Gastroesophageal sphincter (tissue), 4 donors: ENCODE data around the gene PDE11A. TPM values are rescaled to one million over a fixed set of nuclear protein-coding genes. Genes with fewer than 3 reads are reported as not detected.

Experiments
- ATAC-seq: fragments of 150-250 bp; one replicate; pipeline ENCODE4 v1.9.1; 2016; ENCODE audit warnings: mild to moderate bottlenecking, moderate library complexity
- H3K27ac ChIP-seq, 4 donors: fragments of 200-600 bp; sonication (generic) in 3 of 4; 1 replicate in 3 of 4; 2 replicates in 1 of 4; pipeline ENCODE4 v1.5.1; 2016 to 2019
- H3K27me3 ChIP-seq: fragments of 200-600 bp; sonication (generic); one replicate; pipeline ENCODE4 v1.5.1; 2019
- H3K36me3 ChIP-seq, 2 donors: fragments of 200-600 bp; sonication (generic); one replicate each; pipeline ENCODE4 v1.5.1; 2019; ENCODE audit warnings: control low read depth in 1 of 2
- H3K4me1 ChIP-seq, 3 donors: fragments of 200-600 bp; sonication (generic); 1 replicate in 2 of 3; 2 replicates in 1 of 3; pipeline ENCODE4 v1.5.1; 2016 to 2019; ENCODE audit warnings: control low read depth in 2 of 3
- H3K4me3 ChIP-seq, 2 donors: fragments of 200-600 bp; sonication (generic); one replicate each; pipeline ENCODE4 v1.5.1; 2019; ENCODE audit warnings: mild to moderate bottlenecking in 1 of 2, moderate library complexity in 1 of 2
- H3K9me3 ChIP-seq, 3 donors: fragments of 200-600 bp; sonication (generic); one replicate each; pipeline ENCODE4 v1.5.1; 2017 to 2019; ENCODE audit warnings: control low read depth in 2 of 3
- CTCF ChIP-seq, 4 experiments: fragments of 200-600 bp in 2 of 4; fragments of 450-650 bp in 2 of 4; sonication (generic) in 1 of 4; IDR thresholded peaks; one replicate each; pipeline ENCODE4 v1.5.1; 2017 to 2019; ENCODE audit warnings: antibody characterized with exemption in 4 of 4, mild to moderate bottlenecking in 2 of 4, moderate library complexity in 2 of 4
- EP300 ChIP-seq: sonication (generic); formaldehyde crosslinking; IDR thresholded peaks from one replicate; pipeline ENCODE4 v1.6.1; 2017; ENCODE audit warnings: antibody characterized with exemption, mild to moderate bottlenecking
- POLR2A ChIP-seq, 2 donors: fragments of 450-650 bp; IDR thresholded peaks; one replicate each; pipeline ENCODE4 v1.6.1; 2017; ENCODE audit warnings: antibody characterized with exemption in 2 of 2, mild to moderate bottlenecking in 2 of 2, moderate library complexity in 1 of 2
- POLR2AphosphoS5 ChIP-seq: sonication (generic); formaldehyde crosslinking; IDR thresholded peaks from one replicate; pipeline ENCODE4 v1.6.1; 2017; ENCODE audit warnings: antibody characterized with exemption
- WGBS, 2 donors: methylation state at CpG; one replicate each; pipeline ENCODE4 v1.1.5; 2018; ENCODE audit warnings: low coverage in 1 of 2; 5-methylcytosine and 5-hydroxymethylcytosine counted together
- total RNA-seq, 4 donors: library from RNA; depleted of rRNA; stranded (reverse); fragments of >200 nt; gene quantifications; one replicate each; pipeline ENCODE4 v1.1.0, GENCODE V29; 2016

Gene PDE11A
- total RNA-seq, 4 donors from 2014 or later: 0.13 to 1.9 (median 0.16) TPM; not detected in 1

GRCh38 chr2:177828557-177828956, 244.0 kb downstream of the PDE11A start:
- TF ChIP-seq CTCF (IDR thresholded peaks at IDR 0.05): no peak
- no peak for TF ChIP-seq EP300
- no peak for TF ChIP-seq POLR2A (IDR thresholded peaks at IDR 0.05)
- no peak for TF ChIP-seq POLR2AphosphoS5
- H3K36me3 ChIP-seq: no peaks in the 10 kb centered on the region
- H3K4me3 ChIP-seq: no peak overlapping the region
- H3K27me3 ChIP-seq: no peaks in the 10 kb centered on the region
- H3K27ac ChIP-seq: no peak overlapping the region
- H3K4me1 ChIP-seq: no peaks in the 10 kb centered on the region
- no peaks in the 10 kb centered on the region for H3K9me3 ChIP-seq
- WGBS, 2 donors: 63 to 95% methylated on average over 1 of the region's 1 CpG
- ATAC-seq: no peak

GRCh38 chr2:177826897-177827296, 245.7 kb downstream of the PDE11A start:
- Histone ChIP-seq H3K27ac (no peak overlapping the region), H3K4me1 (no peaks in the 10 kb centered on the region), H3K9me3 (no peaks in the 10 kb centered on the region), H3K4me3 (no peak overlapping the region), H3K36me3 (no peaks in the 10 kb centered on the region), H3K27me3 (no peaks in the 10 kb centered on the region)
- no peak for ATAC-seq
- 56 to 80% methylated on average over 1 of the region's 2 CpGs for WGBS, 2 donors
- TF ChIP-seq CTCF (IDR thresholded peaks at IDR 0.05): no peak
- no peak for TF ChIP-seq POLR2A (IDR thresholded peaks at IDR 0.05)
- TF ChIP-seq POLR2AphosphoS5: no peak
- no peak for TF ChIP-seq EP300

GRCh38 chr2:177822941-177823340, 249.6 kb downstream of the PDE11A start:
- no peak for ATAC-seq
- no peaks in the 10 kb centered on the region for H3K36me3 ChIP-seq
- no peak for TF ChIP-seq POLR2A (IDR thresholded peaks at IDR 0.05)
- TF ChIP-seq POLR2AphosphoS5: no peak
- TF ChIP-seq CTCF (IDR thresholded peaks at IDR 0.05): no peak
- TF ChIP-seq EP300: no peak

GRCh38 chr2:177818412-177818811, 254.2 kb downstream of the PDE11A start:
- Histone ChIP-seq H3K27me3 (no peaks in the 10 kb centered on the region), H3K9me3 (no peaks in the 10 kb centered on the region), H3K27ac (no peak overlapping the region), H3K36me3 (no peaks in the 10 kb centered on the region), H3K4me1 (no peaks in the 10 kb centered on the region), H3K4me3 (no peak overlapping the region)
- no peak for ATAC-seq
- 40 to 62% methylated on average over 1 of the region's 1 CpG for WGBS, 2 donors
- no peak for TF ChIP-seq POLR2AphosphoS5
- TF ChIP-seq POLR2A (IDR thresholded peaks at IDR 0.05): no peak
- no peak for TF ChIP-seq CTCF (IDR thresholded peaks at IDR 0.05)
- TF ChIP-seq EP300: no peak

More at GRCh38 chr2:177822941-177823340, 249.6 kb downstream of the PDE11A start:
- 60 to 75% methylated on average over 1 to 3 of the region's 3 CpGs for WGBS, 2 donors
- Histone ChIP-seq H3K27ac (no peak overlapping the region), H3K9me3 (no peaks in the 10 kb centered on the region), H3K4me3 (no peak overlapping the region), H3K4me1 (no peaks in the 10 kb centered on the region), H3K27me3 (no peaks in the 10 kb centered on the region)

GRCh38 chr2:177817300-177817699, 255.3 kb downstream of the PDE11A start:
- Histone ChIP-seq H3K4me1 (no peaks in the 10 kb centered on the region), H3K9me3 (no peaks in the 10 kb centered on the region), H3K36me3 (no peaks in the 10 kb centered on the region), H3K27ac (no peak overlapping the region), H3K4me3 (no peak overlapping the region), H3K27me3 (no peaks in the 10 kb centered on the region)
- no peak for TF ChIP-seq CTCF (IDR thresholded peaks at IDR 0.05)
- no peak for TF ChIP-seq POLR2A (IDR thresholded peaks at IDR 0.05)
- no peak for TF ChIP-seq EP300
- TF ChIP-seq POLR2AphosphoS5: no peak
- WGBS, 2 donors: 77 to 81% methylated on average over 4 of the region's 4 CpGs
- no peak for ATAC-seq
